Measurements from ENCODE around the gene IGF1R. TPM values are rescaled to one million over a fixed set of nuclear protein-coding genes. Genes with fewer than 3 reads are reported as not detected.

Gene IGF1R
- total and polyA plus RNA-seq, 2 donors (not counting 3 experiments of a cell fraction or from before 2014, with no cell fraction given): 16.1 to 59.1 TPM

DNA sequence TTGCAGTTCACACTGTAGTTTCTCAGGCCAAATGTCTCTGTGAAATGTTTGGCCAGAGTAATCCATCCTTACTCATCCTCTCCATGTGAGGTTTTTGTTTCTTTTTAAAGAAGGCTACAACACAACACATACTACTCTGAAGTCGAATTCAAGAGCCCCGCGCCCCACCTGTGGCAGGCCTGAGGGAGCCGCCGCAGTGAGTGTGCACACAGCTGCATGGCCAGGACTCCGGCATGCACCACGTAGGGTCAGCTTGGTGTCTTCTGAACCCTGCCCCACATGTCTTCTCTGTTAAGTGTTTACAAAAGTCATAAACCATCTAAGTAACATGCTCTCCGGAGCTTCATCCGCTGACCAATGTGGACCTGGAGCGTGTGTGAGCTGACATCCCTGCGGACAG is 300.6 kb downstream of the IGF1R start:
- H3K9me3 ChIP-seq (replicated peaks; ENCODE audit: control insufficient read depth, insufficient read depth, low read length): no peaks in the 10 kb centered on the region
- intact Hi-C loops (cut with micrococcal nuclease): no loop called here
- DNase-seq (ENCODE audit: low read depth, low spot score) (no peak), FAIRE-seq (no peak)
- no peak overlapping the region for H3K27ac ChIP-seq (ENCODE audit: insufficient read depth, low read depth, low read length)
- POLR2A ChIA-PET: no interaction called here
- no peak for TF ChIP-seq JUN (IDR thresholded peaks at IDR 0.05; ENCODE audit: borderline replicate concordance, insufficient read depth, insufficient read length, low read depth)
- TF ChIP-seq FOS (IDR thresholded peaks at IDR 0.05; ENCODE audit: borderline replicate concordance, insufficient read depth, low read length): no peak
- TF ChIP-seq, protein P1, sequence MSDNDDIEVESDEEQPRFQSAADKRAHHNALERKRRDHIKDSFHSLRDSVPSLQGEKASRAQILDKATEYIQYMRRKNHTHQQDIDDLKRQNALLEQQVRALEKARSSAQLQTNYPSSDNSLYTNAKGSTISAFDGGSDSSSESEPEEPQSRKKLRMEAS (IDR thresholded peaks at IDR 0.05; ENCODE audit: insufficient read depth, insufficient read length): no peak
- TF ChIP-seq EZH2 (IDR thresholded peaks at IDR 0.05; ENCODE audit: borderline replicate concordance, low read depth, low read length, severe bottlenecking): no peak
- no peak for TF ChIP-seq POLR2A (IDR thresholded peaks at IDR 0.05; ENCODE audit: low read depth, low read length)
- TF ChIP-seq, protein P2, sequence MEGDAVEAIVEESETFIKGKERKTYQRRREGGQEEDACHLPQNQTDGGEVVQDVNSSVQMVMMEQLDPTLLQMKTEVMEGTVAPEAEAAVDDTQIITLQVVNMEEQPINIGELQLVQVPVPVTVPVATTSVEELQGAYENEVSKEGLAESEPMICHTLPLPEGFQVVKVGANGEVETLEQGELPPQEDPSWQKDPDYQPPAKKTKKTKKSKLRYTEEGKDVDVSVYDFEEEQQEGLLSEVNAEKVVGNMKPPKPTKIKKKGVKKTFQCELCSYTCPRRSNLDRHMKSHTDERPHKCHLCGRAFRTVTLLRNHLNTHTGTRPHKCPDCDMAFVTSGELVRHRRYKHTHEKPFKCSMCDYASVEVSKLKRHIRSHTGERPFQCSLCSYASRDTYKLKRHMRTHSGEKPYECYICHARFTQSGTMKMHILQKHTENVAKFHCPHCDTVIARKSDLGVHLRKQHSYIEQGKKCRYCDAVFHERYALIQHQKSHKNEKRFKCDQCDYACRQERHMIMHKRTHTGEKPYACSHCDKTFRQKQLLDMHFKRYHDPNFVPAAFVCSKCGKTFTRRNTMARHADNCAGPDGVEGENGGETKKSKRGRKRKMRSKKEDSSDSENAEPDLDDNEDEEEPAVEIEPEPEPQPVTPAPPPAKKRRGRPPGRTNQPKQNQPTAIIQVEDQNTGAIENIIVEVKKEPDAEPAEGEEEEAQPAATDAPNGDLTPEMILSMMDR (IDR thresholded peaks at IDR 0.05; ENCODE audit: extremely low read depth in 1 of 2, insufficient read depth in 1 of 2, low read depth in 1 of 2, low read length in 2 of 2): no peak
- TF ChIP-seq GATA2 (IDR thresholded peaks at IDR 0.05; ENCODE audit: insufficient read depth, insufficient read length, low read depth, low read length): no peak
- TF ChIP-seq POLR2AphosphoS5 (IDR thresholded peaks at IDR 0.05; ENCODE audit: insufficient read depth, low read depth, low read length): no peak
- TF ChIP-seq MYC (IDR thresholded peaks at IDR 0.05; ENCODE audit: low read depth, low read length): no peak
- no peaks in the 10 kb centered on the region for H3K79me2 ChIP-seq (ENCODE audit: control insufficient read depth, insufficient read depth, low read length)
- H3K4me3 ChIP-seq (replicated peaks in 1 of 3; ENCODE audit: insufficient read depth in 1 of 3, low read depth in 1 of 3, low read length in 3 of 3): no peak overlapping the region
- no peaks in the 10 kb centered on the region for H3K27me3 ChIP-seq (ENCODE audit: control insufficient read depth in 2 of 2, insufficient read depth in 2 of 2, low read length in 2 of 2)
- peaks cover 4 to 43% of the 10 kb centered on the region in 2 experiments for H3K36me3 ChIP-seq (ENCODE audit: control insufficient read depth in 2 of 2, extremely low read depth in 1 of 2, insufficient read depth in 2 of 2, low read length in 2 of 2)
- H4K20me1 ChIP-seq (replicated peaks; ENCODE audit: control insufficient read depth, extremely low read depth, insufficient read depth, low read length): no peaks in the 10 kb centered on the region
- CTCF ChIA-PET: interaction anchor here (0.6 to 1.0 kb wide), 2 partner anchors 9 to 406 kb away, joined by 3 read pairs; no protein-coding TSS in a partner anchor
- no peaks in the 10 kb centered on the region for H3K9me1 ChIP-seq (replicated peaks; ENCODE audit: control insufficient read depth, extremely low read depth, insufficient read depth, low read length)
- dilution Hi-C loops (cut with MboI; ENCODE audit: extremely low pct_ligation_motif_present, low sequenced_read_pairs): no loop called here
- BruUV-seq (replicated peaks): no TSS peak
- peaks cover 3% of the 10 kb centered on the region for H3K4me1 ChIP-seq (ENCODE audit: control insufficient read depth, extremely low read depth, insufficient read depth, low read length)
- no peak overlapping the region for H2AFZ ChIP-seq (ENCODE audit: low read depth, low read length)
- H3K4me2 ChIP-seq (ENCODE audit: insufficient read depth, low read length): no peak overlapping the region
- H3K9ac ChIP-seq (replicated peaks; ENCODE audit: extremely low read depth, insufficient read depth, low read length): no peak overlapping the region
